ENCODE results near the gene MAP3K4. TPM values are rescaled to one million over a fixed set of nuclear protein-coding genes. Genes with fewer than 3 reads are reported as not detected.

The MAP3K4 gene, protein sequence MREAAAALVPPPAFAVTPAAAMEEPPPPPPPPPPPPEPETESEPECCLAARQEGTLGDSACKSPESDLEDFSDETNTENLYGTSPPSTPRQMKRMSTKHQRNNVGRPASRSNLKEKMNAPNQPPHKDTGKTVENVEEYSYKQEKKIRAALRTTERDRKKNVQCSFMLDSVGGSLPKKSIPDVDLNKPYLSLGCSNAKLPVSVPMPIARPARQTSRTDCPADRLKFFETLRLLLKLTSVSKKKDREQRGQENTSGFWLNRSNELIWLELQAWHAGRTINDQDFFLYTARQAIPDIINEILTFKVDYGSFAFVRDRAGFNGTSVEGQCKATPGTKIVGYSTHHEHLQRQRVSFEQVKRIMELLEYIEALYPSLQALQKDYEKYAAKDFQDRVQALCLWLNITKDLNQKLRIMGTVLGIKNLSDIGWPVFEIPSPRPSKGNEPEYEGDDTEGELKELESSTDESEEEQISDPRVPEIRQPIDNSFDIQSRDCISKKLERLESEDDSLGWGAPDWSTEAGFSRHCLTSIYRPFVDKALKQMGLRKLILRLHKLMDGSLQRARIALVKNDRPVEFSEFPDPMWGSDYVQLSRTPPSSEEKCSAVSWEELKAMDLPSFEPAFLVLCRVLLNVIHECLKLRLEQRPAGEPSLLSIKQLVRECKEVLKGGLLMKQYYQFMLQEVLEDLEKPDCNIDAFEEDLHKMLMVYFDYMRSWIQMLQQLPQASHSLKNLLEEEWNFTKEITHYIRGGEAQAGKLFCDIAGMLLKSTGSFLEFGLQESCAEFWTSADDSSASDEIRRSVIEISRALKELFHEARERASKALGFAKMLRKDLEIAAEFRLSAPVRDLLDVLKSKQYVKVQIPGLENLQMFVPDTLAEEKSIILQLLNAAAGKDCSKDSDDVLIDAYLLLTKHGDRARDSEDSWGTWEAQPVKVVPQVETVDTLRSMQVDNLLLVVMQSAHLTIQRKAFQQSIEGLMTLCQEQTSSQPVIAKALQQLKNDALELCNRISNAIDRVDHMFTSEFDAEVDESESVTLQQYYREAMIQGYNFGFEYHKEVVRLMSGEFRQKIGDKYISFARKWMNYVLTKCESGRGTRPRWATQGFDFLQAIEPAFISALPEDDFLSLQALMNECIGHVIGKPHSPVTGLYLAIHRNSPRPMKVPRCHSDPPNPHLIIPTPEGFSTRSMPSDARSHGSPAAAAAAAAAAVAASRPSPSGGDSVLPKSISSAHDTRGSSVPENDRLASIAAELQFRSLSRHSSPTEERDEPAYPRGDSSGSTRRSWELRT (N-terminal part only)
- total RNA-seq (10 to 100 TPM; 27.5 to 52.3 (median 45.8) TPM), polyA plus RNA-seq (10 to 100 TPM; 15.6 to 21.4 TPM)
- long read RNA-seq, donor 1, partial matches to known transcripts: 19 of 22 reads
- long read RNA-seq, donor 1, other reads (novel, unspliced or antisense): 2 of 22 reads
- long read RNA-seq, donor 2, full-length matches to known transcripts: 2 of 2 reads
- long read RNA-seq, donor 2, partial matches to known transcripts: 0 of 2 reads
- long read RNA-seq, donor 2, other reads (novel, unspliced or antisense): 0 of 2 reads
- long read RNA-seq, donor 3, full-length matches to known transcripts: 2 of 32 reads
- long read RNA-seq, donor 3, partial matches to known transcripts: 22 of 32 reads
- long read RNA-seq, donor 3, other reads (novel, unspliced or antisense): 8 of 32 reads

DNA sequence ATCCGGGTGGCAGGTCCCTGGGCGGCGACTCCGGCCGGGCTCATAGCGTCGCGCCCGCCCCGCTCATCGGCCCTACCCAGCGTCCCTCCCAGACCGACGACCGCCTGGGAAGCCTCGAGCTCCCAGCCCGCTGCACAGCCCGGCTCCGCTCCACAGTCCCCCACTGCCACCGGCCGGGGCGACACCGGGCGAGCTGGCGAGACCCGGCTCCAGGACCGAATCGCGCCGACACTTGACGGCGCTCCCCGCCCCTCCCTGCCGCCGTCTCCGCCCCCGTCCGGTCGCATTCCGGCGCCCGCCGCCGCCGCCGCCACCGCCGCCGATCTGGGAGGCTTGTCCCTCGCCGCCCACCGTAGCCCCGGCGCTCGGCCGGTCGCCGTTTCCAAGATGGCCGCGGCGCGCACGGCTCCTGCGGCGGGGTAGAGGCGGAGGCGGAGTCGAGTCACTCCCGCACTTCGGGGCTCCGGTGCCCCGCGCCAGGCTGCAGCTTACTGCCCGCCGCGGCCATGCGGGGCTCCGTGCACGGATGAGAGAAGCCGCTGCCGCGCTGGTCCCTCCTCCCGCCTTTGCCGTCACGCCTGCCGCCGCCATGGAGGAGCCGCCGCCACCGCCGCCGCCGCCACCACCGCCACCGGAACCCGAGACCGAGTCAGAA is at the start of gene MAP3K4:
TSS of gene MAP3K4 (plus strand) at position 364 of the 655 bp plus-strand sequence. CDS start at position 527, 163 bp downstream.
- Histone ChIP-seq H3K27ac (peak within 1 kb of the TSS; percentile 86 to 87), H3K9me3 (no peaks in the 10 kb centered on the region), H3K27me3 (no peaks in the 10 kb centered on the region), H3K36me3 (no peaks in the 10 kb centered on the region), H3K4me3 (peak within 1 kb of the TSS; percentile 79), H3K4me1 (ENCODE audit: insufficient read depth) (peaks cover 6% of the 10 kb centered on the region)
- TF ChIP-seq, protein P1, sequence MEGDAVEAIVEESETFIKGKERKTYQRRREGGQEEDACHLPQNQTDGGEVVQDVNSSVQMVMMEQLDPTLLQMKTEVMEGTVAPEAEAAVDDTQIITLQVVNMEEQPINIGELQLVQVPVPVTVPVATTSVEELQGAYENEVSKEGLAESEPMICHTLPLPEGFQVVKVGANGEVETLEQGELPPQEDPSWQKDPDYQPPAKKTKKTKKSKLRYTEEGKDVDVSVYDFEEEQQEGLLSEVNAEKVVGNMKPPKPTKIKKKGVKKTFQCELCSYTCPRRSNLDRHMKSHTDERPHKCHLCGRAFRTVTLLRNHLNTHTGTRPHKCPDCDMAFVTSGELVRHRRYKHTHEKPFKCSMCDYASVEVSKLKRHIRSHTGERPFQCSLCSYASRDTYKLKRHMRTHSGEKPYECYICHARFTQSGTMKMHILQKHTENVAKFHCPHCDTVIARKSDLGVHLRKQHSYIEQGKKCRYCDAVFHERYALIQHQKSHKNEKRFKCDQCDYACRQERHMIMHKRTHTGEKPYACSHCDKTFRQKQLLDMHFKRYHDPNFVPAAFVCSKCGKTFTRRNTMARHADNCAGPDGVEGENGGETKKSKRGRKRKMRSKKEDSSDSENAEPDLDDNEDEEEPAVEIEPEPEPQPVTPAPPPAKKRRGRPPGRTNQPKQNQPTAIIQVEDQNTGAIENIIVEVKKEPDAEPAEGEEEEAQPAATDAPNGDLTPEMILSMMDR (IDR thresholded peaks at IDR 0.05): no peak
- TF ChIP-seq EP300 (IDR thresholded peaks at IDR 0.05) (no peak), POLR2A (IDR thresholded peaks at IDR 0.05) (no peak)
- WGBS, 3 donors: 0% methylated on average over 24 to 96 of the region's 97 CpGs
- intact Hi-C loops (cut with DNase I): loop anchor here (1.0 to 5.0 kb wide), 3 partner anchors 59 to 381 kb away; no protein-coding TSS in a partner anchor
- peak; percentile 72 to 86 (median 79) for DNase-seq

DNA sequence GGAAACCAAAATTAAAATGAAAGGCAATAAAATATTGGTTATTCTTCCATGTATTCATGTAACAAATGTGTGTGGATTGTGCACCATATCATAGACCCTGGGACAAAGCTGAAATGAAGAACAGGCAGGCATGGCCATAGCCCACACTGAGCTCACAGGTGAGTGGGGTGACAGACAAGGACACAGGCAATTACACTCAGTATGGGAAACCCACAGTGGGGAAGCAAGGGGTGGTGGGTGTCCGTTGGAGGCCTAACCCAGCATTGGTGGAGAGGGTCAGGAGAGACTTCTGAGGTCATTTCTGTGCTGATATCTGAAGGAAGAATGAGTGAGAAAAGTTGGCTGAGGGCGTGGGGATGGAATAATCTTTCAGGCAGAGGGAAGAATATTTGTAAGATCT is 47.6 kb upstream of the MAP3K4 start:
- Histone ChIP-seq H3K36me3 (no peaks in the 10 kb centered on the region), H3K27ac (no peak overlapping the region), H3K4me1 (ENCODE audit: insufficient read depth) (no peaks in the 10 kb centered on the region), H3K9me3 (no peaks in the 10 kb centered on the region), H3K27me3 (no peaks in the 10 kb centered on the region), H3K4me3 (no peak overlapping the region)
- 78 to 89% (median 88%) methylated on average over 2 of the region's 2 CpGs for WGBS, 3 donors
- no peak for DNase-seq
- no peak for TF ChIP-seq POLR2A (IDR thresholded peaks at IDR 0.05)
- TF ChIP-seq EP300 (IDR thresholded peaks at IDR 0.05): no peak
- TF ChIP-seq, protein P1 (IDR thresholded peaks at IDR 0.05): no peak
- intact Hi-C loops (cut with DNase I): no loop called here

DNA sequence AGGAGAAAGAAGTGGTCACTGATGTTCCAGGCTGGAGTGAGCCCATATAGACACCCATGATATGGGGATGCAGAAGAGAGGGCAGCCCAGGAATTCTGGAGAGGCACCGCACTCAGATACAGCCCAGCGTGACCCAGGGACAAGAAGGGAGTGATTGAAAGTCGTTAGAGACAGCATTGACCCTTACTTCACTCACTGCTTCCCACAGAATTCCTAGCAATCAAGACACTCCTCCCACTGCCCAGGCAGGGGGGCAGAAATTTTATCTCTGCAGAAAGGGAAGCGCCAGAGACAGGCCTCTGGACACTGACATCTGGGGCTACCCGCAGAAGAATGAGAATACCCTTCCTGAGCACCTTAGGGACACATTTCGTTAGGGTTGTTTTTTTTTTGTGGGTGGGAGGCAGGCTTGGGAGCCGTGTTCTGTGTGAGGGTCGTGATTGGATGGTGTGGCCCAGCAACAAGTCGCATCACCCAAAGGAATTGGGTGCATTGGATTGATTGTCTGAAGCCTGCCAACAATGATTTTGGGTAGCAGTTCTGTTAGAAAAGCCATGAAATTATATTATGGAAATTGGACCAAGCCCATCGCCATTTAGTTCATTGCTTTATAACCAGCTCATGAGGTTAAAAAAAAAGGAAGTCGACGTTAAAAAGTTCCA is 45.9 kb upstream of the MAP3K4 start:
- no peaks in the 10 kb centered on the region for H3K27me3 ChIP-seq
- intact Hi-C loops (cut with DNase I): no loop called here
- TF ChIP-seq POLR2A (IDR thresholded peaks at IDR 0.05): no peak
- TF ChIP-seq, protein P1 (IDR thresholded peaks at IDR 0.05): no peak
- no peak for TF ChIP-seq EP300 (IDR thresholded peaks at IDR 0.05)
- no peaks in the 10 kb centered on the region for H3K9me3 ChIP-seq
- no peaks in the 10 kb centered on the region for H3K4me1 ChIP-seq (ENCODE audit: insufficient read depth)
- no peak for DNase-seq
- no peaks in the 10 kb centered on the region for H3K36me3 ChIP-seq
- 58 to 64% (median 62%) methylated on average over 12 of the region's 12 CpGs for WGBS, 3 donors
- H3K4me3 ChIP-seq: no peak overlapping the region
- H3K27ac ChIP-seq: no peak overlapping the region

Data from ovary (tissue), 10 donors.